Osteoblast (primary cell): Measurements from ENCODE around the gene AUTS2. TPM values are rescaled to one million over a fixed set of nuclear protein-coding genes. Genes with fewer than 3 reads are reported as not detected.

ENCODE experiments used
- DNase-seq: peaks from one replicate; pipeline ENCODE4 v3.0.0; 2011; ENCODE audit warnings: low spot score, mixed read lengths; ENCODE audit not compliant: insufficient read length; ENCODE audit errors: missing footprints
- H2AFZ ChIP-seq: 2 replicates; pipeline ENCODE4 v1.6.0; 2011; ENCODE audit warnings: mild to moderate bottlenecking, low read length
- H3K27ac ChIP-seq: 2 replicates; pipeline ENCODE4 v1.5.1; 2011; ENCODE audit warnings: mild to moderate bottlenecking, low read depth, low read length, moderate library complexity
- H3K27me3 ChIP-seq: 2 replicates; pipeline ENCODE4 v1.6.0; 2012; ENCODE audit warnings: mild to moderate bottlenecking, control low read depth, inconsistent platforms, low read length, moderate library complexity; ENCODE audit not compliant: insufficient read depth
- H3K36me3 ChIP-seq: 2 replicates; pipeline ENCODE4 v1.5.1; 2011; ENCODE audit warnings: mild to moderate bottlenecking, low read length, control low read depth, moderate library complexity; ENCODE audit not compliant: insufficient read depth
- H3K4me1 ChIP-seq: 2 replicates; pipeline ENCODE4 v1.5.1; 2011; ENCODE audit warnings: mild to moderate bottlenecking, low read length, control low read depth, moderate library complexity; ENCODE audit not compliant: insufficient read depth
- H3K4me2 ChIP-seq: 2 replicates; pipeline ENCODE4 v1.6.0; 2011; ENCODE audit warnings: mild to moderate bottlenecking, low read length; ENCODE audit not compliant: insufficient read depth
- H3K4me3 ChIP-seq: fragments of 200-600 bp; sonication (generic); 3 replicates; pipeline ENCODE4 v1.5.1; 2012; ENCODE audit warnings: mild to moderate bottlenecking, low read length, inconsistent platforms; ENCODE audit not compliant: insufficient read depth
- H3K79me2 ChIP-seq: 2 replicates; pipeline ENCODE4 v1.6.0; 2012; ENCODE audit warnings: mild to moderate bottlenecking, low read length, control low read depth, inconsistent platforms; ENCODE audit not compliant: insufficient read depth
- H3K9me3 ChIP-seq: 2 replicates; pipeline ENCODE4 v1.5.1; 2011; ENCODE audit warnings: low read depth, low read length, control low read depth
- H4K20me1 ChIP-seq: 2 replicates; pipeline ENCODE4 v1.6.0; 2012; ENCODE audit warnings: mild to moderate bottlenecking, low read length, control low read depth; ENCODE audit not compliant: insufficient read depth
- CTCF ChIP-seq: IDR thresholded peaks from 2 replicates; pipeline ENCODE4 v1.5.1; 2011; ENCODE audit warnings: mild to moderate bottlenecking, low read depth, low read length, moderate library complexity; ENCODE audit errors: extremely low read depth
- total RNA-seq: library from RNA; depleted of rRNA; stranded (reverse); fragments of >200 nt; gene quantifications from 2 replicates; pipeline ENCODE4 v1.2.3, GENCODE V29; 2012

The AUTS2 gene
- total RNA-seq, 1 donor: 15.2 TPM

GRCh38 chr7:70770154-70770553 is 1171.9 kb downstream of the AUTS2 start:
- Histone ChIP-seq H2AFZ (no peak overlapping the region), H3K79me2 (no peaks in the 10 kb centered on the region), H3K9me3 (no peaks in the 10 kb centered on the region), H3K4me2 (no peak overlapping the region), H4K20me1 (no peaks in the 10 kb centered on the region), H3K27ac (no peak overlapping the region), H3K4me3 (no peak overlapping the region), H3K4me1 (no peaks in the 10 kb centered on the region), H3K36me3 (peaks cover 16% of the 10 kb centered on the region), H3K27me3 (no peaks in the 10 kb centered on the region)
- no peak for TF ChIP-seq CTCF
- DNase-seq: no peak

- no peaks in the 10 kb centered on the region for H3K9me3 ChIP-seq
- no peak for TF ChIP-seq CTCF
- H3K79me2 ChIP-seq: no peaks in the 10 kb centered on the region
- H3K4me1 ChIP-seq: no peaks in the 10 kb centered on the region
- peaks cover 9% of the 10 kb centered on the region for H3K36me3 ChIP-seq
- H3K4me2 ChIP-seq: no peak overlapping the region
- no peaks in the 10 kb centered on the region for H3K27me3 ChIP-seq
- no peak overlapping the region for H3K27ac ChIP-seq
- H4K20me1 ChIP-seq: no peaks in the 10 kb centered on the region
- H2AFZ ChIP-seq: no peak overlapping the region
- H3K4me3 ChIP-seq: no peak overlapping the region
- no peak for DNase-seq
Measured at GRCh38 chr7:70771451-70771850, 1173.2 kb downstream of the AUTS2 start.

- no peak overlapping the region for H2AFZ ChIP-seq
- peaks cover 5% of the 10 kb centered on the region for H3K36me3 ChIP-seq
- H3K27me3 ChIP-seq: no peaks in the 10 kb centered on the region
- no peaks in the 10 kb centered on the region for H4K20me1 ChIP-seq
- no peaks in the 10 kb centered on the region for H3K79me2 ChIP-seq
- H3K4me3 ChIP-seq: no peak overlapping the region
- no peaks in the 10 kb centered on the region for H3K9me3 ChIP-seq
- H3K4me2 ChIP-seq: no peak overlapping the region
- DNase-seq: no peak
- no peak for TF ChIP-seq CTCF
- no peak overlapping the region for H3K27ac ChIP-seq
- no peaks in the 10 kb centered on the region for H3K4me1 ChIP-seq
Measured at GRCh38 chr7:70772891-70773290, 1174.6 kb downstream of the AUTS2 start.

- Histone ChIP-seq H3K79me2 (no peaks in the 10 kb centered on the region), H3K4me1 (no peaks in the 10 kb centered on the region), H3K9me3 (no peaks in the 10 kb centered on the region), H3K27ac (no peak overlapping the region), H3K4me2 (no peak overlapping the region), H4K20me1 (no peaks in the 10 kb centered on the region), H2AFZ (no peak overlapping the region), H3K27me3 (no peaks in the 10 kb centered on the region), H3K4me3 (no peak overlapping the region), H3K36me3 (peaks cover 5% of the 10 kb centered on the region)
- no peak for TF ChIP-seq CTCF
- no peak for DNase-seq
Measured at GRCh38 chr7:70773406-70773805, 1175.1 kb downstream of the AUTS2 start.
